ENCODE measurements around the gene PCSK4. TPM values are rescaled to one million over a fixed set of nuclear protein-coding genes. Genes with fewer than 3 reads are reported as not detected.
"Not testable (repeated sequence)": the region's sequence is repeated elsewhere in the genome, so short reads cannot be mapped to it uniquely, and the experiment has no call there.

Gene PCSK4
- total RNA-seq, 4 donors from 2014 or later, result 1.2 to 6.5 (median 2.9) TPM

- WGBS, 2 donors, result 83 to 92% methylated on average over 9 of the region's 9 CpGs
- no peak for DNase-seq (ENCODE audit: low spot score in 2 of 2)
- intact Hi-C loops (cut with DNase I; ENCODE audit: low total_unique reads), result no loop called here
- TF ChIP-seq POLR2A (IDR thresholded peaks at IDR 0.05) (no peak), CTCF (IDR thresholded peaks at IDR 0.05) (no peak)
- H3K4me3 ChIP-seq (ENCODE audit: low read depth, poor library complexity, severe bottlenecking), result no peak overlapping the region
These were observed 49.1 kb downstream of the PCSK4 start for GRCh38 chr19:1441022-1441426.

- WGBS, 2 donors, result 78 to 84% methylated on average over 14 to 15 of the region's 15 CpGs
- intact Hi-C loops (cut with DNase I; ENCODE audit: low total_unique reads), result no loop called here
- no peak overlapping the region for H3K4me3 ChIP-seq (ENCODE audit: low read depth, poor library complexity, severe bottlenecking)
- no peak for TF ChIP-seq CTCF (IDR thresholded peaks at IDR 0.05)
- no peak for TF ChIP-seq POLR2A (IDR thresholded peaks at IDR 0.05)
- no peak for DNase-seq (ENCODE audit: low spot score in 2 of 2)
These were observed 49.7 kb downstream of the PCSK4 start for GRCh38 chr19:1440418-1440801.

GRCh38 chr19:1439525-1440417, 50.4 kb downstream of the PCSK4 start:
- peak overlapping the region; percentile 93 for H3K4me3 ChIP-seq (ENCODE audit: low read depth, poor library complexity, severe bottlenecking)
- intact Hi-C loops (cut with DNase I; ENCODE audit: low total_unique reads); DNase-seq (ENCODE audit: low spot score in 2 of 2): not testable (repeated sequence)
- WGBS, 2 donors, result 74 to 81% methylated on average over 52 to 57 of the region's 57 CpGs

GRCh38 chr19:1438933-1439354, 51.2 kb downstream of the PCSK4 start:
- H3K4me3 ChIP-seq (ENCODE audit: low read depth, poor library complexity, severe bottlenecking), result peak overlapping the region; percentile 93
- TF ChIP-seq POLR2A (IDR thresholded peaks at IDR 0.05), result no peak
- TF ChIP-seq CTCF (IDR thresholded peaks at IDR 0.05), result no peak
- 1 to 3% methylated on average over 13 to 16 of the region's 26 CpGs for WGBS, 2 donors
- intact Hi-C loops (cut with DNase I; ENCODE audit: low total_unique reads), result no loop called here
- DNase-seq (ENCODE audit: low spot score in 2 of 2), result no peak

- intact Hi-C loops (cut with DNase I; ENCODE audit: low total_unique reads), result no loop called here
- H3K4me3 ChIP-seq (ENCODE audit: low read depth, poor library complexity, severe bottlenecking), result peak within 1 kb of the TSS; percentile 93
- TF ChIP-seq POLR2A (IDR thresholded peaks at IDR 0.05) (peak in 1 of 2 donors; percentile 74), CTCF (IDR thresholded peaks at IDR 0.05) (peak in 1 of 3 donors; percentile 94)
- WGBS, 2 donors, result 0 to 1% methylated on average over 44 to 72 of the region's 100 CpGs
- DNase-seq (ENCODE audit: low spot score in 2 of 2), result peak; percentile 91 to 99
These were observed 51.9 kb downstream of the PCSK4 start, which contains the start of gene RPS15 for GRCh38 chr19:1438035-1438932. RPS15 (plus strand) TSS chr19:1438396; CDS start chr19:1438426, 30 bp downstream.

- whole genome bisulfite sequencing, 2 donors, result 54 to 56% methylated on average over 8 of the region's 8 CpGs
- intact Hi-C loops (cut with DNase I; ENCODE audit: low total_unique reads), result no loop called here
- no peak for TF ChIP-seq CTCF (IDR thresholded peaks at IDR 0.05)
- H3K4me3 ChIP-seq (ENCODE audit: low read depth, poor library complexity, severe bottlenecking), result no peak overlapping the region
- DNase-seq (ENCODE audit: low spot score in 2 of 2), result no peak
These were observed 52.5 kb downstream of the PCSK4 start for GRCh38 chr19:1437609-1438008.
